Dermis lymphatic vessel endothelial cell (primary cell): ENCODE data around the gene HNRNPU. TPM values are rescaled to one million over a fixed set of nuclear protein-coding genes. Genes with fewer than 3 reads are reported as not detected.

ENCODE experiments used
- total RNA-seq: library from RNA; depleted of rRNA; stranded (reverse); fragments of >200 nt; gene quantifications from 2 replicates; pipeline ENCODE4 v1.2.1, GENCODE V29; 2014

Gene HNRNPU
- total RNA-seq = 236 and 341 TPM in 2 replicates

DNA sequence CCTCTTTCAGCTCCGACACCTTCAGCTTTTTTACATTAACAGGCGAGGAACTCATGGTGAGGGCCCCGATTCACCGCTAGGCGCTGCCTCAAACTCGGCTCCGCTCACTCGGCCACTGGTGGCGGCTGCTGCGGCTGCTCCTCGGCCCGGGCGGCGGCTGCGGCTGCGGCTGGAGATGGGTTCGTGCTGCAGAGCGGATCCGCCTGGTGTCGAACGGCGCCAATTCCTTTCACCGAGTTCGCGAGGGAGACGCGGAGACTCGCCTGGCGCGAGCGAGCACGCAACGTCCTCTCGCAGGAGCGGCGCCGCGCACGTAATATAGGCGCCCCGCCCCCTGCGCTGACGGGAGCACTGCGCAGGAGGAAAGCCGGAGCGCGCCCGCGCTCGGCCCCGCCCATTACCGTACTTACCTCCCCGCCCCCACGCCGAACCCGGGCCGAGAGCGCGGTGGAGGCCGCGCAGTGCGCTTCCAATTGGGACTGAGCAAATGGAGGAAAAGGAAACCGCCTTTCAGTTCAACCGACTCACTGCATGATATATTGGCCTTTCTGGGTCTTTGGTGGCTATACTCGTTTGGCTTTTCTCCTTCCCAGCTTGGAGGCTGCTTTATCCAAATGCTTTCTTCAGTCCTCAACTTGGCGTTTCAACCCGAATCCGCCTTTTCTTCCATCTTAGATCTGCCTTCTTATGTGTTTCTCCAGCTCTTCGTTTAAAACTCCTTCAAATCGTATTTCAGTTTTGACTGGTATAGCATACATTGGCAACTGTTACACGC, at the start of gene HNRNPU:
Gene HNRNPU (minus strand): TSS at position 291 of the 775 bp plus-strand sequence. CDS start 236 bp downstream, at position 55.

DNA sequence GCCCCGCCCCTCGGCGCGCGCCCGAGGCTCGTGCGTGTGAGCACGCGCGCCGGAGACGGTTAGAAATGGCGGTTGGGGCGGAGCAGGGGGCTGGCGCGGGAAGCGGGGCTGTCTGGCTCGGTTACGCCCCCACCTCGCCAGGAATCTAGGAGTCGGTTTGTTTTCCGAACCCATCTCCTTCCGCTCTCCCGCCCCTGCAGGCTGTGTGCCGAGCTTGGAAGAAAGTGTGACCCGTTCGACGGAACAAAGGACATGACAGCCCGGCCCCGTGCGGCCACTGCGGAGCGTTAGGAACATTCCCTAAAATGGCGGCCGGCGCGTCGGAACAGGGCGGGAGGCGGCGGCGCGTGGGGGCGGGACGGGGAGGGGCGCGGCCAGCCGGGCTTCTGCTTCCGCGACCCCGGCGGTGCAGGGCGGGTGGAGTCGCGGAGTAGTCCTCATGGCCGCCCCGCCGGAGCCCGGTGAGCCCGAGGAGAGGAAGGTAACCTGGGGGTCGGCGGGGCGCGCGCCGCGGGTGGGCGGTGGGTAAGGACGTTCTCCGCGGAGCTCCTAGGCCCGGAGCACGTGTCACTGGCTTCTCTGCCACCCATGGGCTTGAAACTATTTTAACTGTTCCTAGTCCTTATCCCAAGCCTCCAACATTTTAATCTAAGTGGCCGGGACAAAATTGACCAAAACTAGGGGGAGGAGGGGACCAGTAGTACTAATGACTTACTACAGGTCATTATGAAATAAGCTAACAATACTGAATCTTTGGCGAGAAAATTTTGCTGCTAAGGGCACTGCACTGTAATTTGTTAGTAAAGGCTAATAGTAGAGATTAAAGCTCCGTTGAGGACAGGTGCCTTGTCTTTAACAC, 28.8 kb downstream of the HNRNPU start, which contains the start of gene COX20:
Gene COX20 (plus strand): TSS at position 383 of the 859 bp plus-strand sequence. CDS start 57 bp downstream, at position 440.

Other genes starting within 250 kb of the HNRNPU start
- 44.2 and 54.7 TPM in 2 replicates for gene DESI2, start 211.4 kb downstream of the HNRNPU start, total RNA-seq
- 11.7 and 12.0 TPM in 2 replicates for gene COX20, start 28.9 kb downstream of the HNRNPU start, total RNA-seq